HFF-Myc (cell line): ENCODE measurements around the gene SH2D3A.

Source experiments
- DNase-seq: peaks from one replicate; pipeline ENCODE4 v3.0.0-alpha.2; 2011; ENCODE audit warnings: low read depth; ENCODE audit errors: extremely low read depth
- H3K4me3 ChIP-seq: replicated peaks from 2 replicates; pipeline ENCODE4 v1.5.1; 2011; ENCODE audit warnings: low read depth, mild to moderate bottlenecking, control low read depth, low read length
- TF ChIP-seq, protein P1 (sequence below): IDR thresholded peaks from 2 replicates; pipeline ENCODE4 v1.5.1; 2012; ENCODE audit warnings: mild to moderate bottlenecking, low read depth, low read length, control low read depth; ENCODE audit errors: missing control alignments

Gene SH2D3A

DNA sequence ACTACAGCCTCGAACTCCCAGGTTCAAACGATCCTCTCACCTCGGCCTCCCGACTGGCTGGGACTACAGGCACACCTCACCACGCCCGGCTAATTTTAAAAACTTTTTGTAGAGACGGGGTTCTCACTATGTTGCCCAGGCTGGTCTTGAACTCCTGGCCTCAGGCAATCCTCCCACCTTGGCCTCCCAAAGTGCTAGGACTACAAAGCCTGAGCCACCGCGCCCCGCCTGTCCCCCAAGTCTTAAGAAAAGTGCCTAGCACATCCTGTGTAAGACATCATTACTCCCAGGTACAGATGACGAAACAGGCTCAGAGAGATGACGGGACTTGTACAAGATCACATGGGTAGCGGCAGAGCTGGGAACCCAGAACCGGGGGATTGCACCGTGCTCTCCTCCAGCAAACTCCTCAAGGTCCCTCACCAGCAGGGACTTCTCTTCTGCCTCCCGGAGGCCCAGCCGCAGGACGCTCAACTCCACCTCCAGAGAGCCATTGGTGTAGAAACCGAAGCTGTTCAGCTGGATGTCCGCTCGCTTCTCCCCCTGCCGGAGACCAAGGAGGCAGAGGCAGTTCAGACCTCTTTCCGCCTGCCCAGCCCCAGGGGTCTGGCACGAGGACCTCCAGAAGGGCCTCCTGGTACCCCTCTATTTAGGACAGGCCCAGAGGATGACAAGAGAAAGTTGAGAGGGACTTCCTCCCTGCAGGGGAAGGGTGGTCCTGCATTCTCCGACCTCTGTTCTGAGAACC is 30.9 kb downstream of the SH2D3A start:
- TF ChIP-seq, protein P1, sequence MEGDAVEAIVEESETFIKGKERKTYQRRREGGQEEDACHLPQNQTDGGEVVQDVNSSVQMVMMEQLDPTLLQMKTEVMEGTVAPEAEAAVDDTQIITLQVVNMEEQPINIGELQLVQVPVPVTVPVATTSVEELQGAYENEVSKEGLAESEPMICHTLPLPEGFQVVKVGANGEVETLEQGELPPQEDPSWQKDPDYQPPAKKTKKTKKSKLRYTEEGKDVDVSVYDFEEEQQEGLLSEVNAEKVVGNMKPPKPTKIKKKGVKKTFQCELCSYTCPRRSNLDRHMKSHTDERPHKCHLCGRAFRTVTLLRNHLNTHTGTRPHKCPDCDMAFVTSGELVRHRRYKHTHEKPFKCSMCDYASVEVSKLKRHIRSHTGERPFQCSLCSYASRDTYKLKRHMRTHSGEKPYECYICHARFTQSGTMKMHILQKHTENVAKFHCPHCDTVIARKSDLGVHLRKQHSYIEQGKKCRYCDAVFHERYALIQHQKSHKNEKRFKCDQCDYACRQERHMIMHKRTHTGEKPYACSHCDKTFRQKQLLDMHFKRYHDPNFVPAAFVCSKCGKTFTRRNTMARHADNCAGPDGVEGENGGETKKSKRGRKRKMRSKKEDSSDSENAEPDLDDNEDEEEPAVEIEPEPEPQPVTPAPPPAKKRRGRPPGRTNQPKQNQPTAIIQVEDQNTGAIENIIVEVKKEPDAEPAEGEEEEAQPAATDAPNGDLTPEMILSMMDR, result peak; percentile 71
- peak; percentile 66 for DNase-seq
- peak overlapping the region; percentile 77 for H3K4me3 ChIP-seq

DNA sequence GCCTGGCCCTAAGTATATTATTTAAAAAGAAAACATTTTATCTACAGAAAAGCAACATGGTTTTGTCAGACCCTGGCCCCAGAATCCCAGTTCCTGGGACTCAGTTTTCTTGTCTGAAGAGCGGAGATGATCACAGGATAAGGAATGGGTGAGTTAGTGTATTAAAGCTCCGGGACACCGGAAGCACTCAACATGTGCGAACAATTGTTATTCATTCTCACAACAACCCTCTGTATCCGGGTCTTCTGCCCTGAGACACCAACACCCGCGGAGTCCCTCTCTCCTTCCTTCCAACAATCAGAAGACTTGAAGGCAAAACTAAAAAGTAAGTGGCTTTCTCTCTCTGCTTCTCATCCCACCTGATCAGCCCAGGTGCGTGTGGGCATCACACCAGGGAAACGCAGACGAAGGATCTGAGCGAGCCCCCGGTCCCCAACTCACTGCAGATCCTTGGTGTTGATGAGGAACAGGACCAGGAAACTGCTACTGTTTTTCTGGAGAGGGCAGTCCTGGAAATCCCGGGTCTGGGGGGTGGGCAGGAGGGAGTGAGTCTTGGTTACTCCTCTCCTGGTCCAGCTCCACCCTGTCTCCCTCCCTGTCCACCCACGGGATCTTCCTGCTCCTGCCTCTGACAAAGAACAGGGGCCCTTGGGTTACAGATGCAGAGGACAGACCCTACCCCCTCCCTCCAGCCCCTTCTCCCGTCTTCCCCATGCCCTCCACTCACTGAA is 31.9 kb downstream of the SH2D3A start:
- no peak for DNase-seq
- H3K4me3 ChIP-seq, result peak overlapping the region; percentile 77
- TF ChIP-seq, protein P1, result no peak

DNA sequence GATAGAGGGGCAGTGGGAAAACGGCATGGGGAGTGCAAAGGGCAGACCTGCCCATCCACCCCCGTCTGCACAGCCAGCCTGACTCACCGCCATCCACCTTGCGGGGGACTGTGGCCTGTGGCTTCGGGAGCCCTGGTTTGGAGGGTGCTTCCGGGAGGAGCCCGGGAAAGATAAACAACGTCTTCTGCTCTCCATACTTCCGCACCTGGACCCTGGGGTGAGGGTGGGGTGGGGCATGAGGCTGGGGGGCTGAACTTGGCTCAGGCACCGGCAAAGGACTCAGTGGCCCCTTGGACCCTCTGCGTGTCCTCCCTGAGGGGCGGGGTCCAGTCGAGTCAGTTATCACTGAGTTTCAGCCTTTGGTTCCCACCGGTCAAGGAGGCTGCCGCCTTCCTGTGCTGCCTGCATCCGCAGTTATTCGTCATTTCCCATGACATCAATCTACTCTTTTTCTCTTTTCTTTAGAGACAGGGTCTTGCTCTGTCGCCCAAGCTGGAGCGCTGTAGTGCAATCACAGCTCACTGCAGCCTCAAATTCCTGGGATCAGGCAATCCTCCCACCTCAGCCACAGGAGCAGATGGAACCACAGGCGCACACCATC is 33.0 kb downstream of the SH2D3A start:
- H3K4me3 ChIP-seq, result no peak overlapping the region
- TF ChIP-seq, protein P1, result no peak
- no peak for DNase-seq

GRCh38 chr19:6733338-6734095 is 33.7 kb downstream of the SH2D3A start:
- DNase-seq, result no peak
- TF ChIP-seq, protein P1, result peak; percentile 7
- no peak overlapping the region for H3K4me3 ChIP-seq

- DNase-seq, result no peak
- no peak overlapping the region for H3K4me3 ChIP-seq
- TF ChIP-seq, protein P1, result no peak
These were observed 34.4 kb downstream of the SH2D3A start for GRCh38 chr19:6732803-6733337.

DNA sequence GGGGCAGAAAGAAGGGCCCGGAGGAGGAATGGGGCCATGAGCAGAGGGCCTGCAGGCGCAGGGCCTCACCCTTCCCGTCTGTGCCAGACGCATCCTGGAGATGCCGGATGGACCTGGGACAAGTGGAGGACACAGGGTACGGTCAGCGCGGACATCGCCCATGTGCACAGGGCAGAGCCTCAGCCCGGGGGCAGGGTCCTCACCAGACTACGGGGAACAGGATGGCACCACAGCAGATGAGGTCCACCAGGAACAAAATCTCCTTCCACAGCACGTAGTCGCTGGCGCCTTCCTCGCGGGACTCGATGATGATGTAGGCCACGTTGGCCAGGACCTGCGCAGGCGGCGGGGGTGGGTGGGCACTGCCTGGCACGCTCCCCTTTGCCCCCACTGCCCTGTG is 35.4 kb downstream of the SH2D3A start:
- no peak for DNase-seq
- TF ChIP-seq, protein P1, result no peak
- no peak overlapping the region for H3K4me3 ChIP-seq
